Measurements from ENCODE around the gene PTPRD.

GRCh38 chr9:8514760-8515159 is 2098.0 kb downstream of the PTPRD start:
- TF ChIP-seq, protein P1, sequence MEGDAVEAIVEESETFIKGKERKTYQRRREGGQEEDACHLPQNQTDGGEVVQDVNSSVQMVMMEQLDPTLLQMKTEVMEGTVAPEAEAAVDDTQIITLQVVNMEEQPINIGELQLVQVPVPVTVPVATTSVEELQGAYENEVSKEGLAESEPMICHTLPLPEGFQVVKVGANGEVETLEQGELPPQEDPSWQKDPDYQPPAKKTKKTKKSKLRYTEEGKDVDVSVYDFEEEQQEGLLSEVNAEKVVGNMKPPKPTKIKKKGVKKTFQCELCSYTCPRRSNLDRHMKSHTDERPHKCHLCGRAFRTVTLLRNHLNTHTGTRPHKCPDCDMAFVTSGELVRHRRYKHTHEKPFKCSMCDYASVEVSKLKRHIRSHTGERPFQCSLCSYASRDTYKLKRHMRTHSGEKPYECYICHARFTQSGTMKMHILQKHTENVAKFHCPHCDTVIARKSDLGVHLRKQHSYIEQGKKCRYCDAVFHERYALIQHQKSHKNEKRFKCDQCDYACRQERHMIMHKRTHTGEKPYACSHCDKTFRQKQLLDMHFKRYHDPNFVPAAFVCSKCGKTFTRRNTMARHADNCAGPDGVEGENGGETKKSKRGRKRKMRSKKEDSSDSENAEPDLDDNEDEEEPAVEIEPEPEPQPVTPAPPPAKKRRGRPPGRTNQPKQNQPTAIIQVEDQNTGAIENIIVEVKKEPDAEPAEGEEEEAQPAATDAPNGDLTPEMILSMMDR (conservative IDR thresholded peaks at IDR 0.05 in 1 of 2, IDR thresholded peaks at IDR 0.05 in 1 of 2; ENCODE audit: low read depth in 1 of 2, low read length in 2 of 2) = no peak
- no peak for TF ChIP-seq EZH2 (IDR thresholded peaks at IDR 0.05; ENCODE audit: low read length, missing control alignments)

Measured in fibroblast of lung (primary cell).